ENCODE measurements around the gene PER3.
A peak's percentile ranks its signal among the peaks of the same experiment; 100 is the strongest.

PER3 gene

DNA sequence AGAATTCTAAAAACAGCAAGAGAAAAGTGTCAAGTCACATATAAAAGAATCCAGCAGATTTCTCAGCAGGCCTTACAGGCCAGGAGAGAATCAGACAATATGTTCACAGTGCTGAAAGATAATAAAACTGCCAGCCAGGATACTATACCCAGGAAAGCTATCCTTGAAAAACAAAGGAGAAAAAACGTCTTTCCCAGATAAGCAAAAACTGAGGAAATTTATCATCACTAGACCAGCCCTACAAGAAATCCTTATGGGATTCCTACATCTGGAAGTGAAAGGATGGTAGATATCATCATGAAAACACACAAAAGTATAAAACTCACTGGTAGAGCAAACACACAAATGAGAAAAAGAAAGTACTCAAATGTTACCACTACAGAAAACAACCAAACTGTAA is 93.9 kb downstream of the PER3 start:
- no peak for DNase-seq

DNA sequence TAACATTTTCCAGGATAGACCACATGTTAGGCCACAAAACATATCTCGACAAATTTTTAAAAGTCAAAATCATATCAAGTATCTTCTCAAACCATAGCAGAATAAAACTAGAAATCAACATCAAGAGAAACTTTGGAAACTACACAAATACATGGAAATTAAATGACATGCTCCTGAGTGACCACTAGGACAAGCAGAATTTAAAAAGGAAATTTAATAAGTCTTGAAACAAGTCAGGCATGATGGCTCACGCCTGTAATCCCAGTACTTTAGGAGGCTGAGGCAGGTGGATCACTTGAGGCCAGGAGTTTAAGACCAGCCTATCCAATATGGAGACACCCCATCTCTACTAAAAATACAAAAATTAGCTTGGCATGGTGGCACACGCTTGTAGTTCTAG is 95.1 kb downstream of the PER3 start:
- DNase-seq = no peak

- DNase-seq = no peak
These were observed 100.7 kb downstream of the PER3 start for GRCh38 chr1:7884757-7885156.

DNA sequence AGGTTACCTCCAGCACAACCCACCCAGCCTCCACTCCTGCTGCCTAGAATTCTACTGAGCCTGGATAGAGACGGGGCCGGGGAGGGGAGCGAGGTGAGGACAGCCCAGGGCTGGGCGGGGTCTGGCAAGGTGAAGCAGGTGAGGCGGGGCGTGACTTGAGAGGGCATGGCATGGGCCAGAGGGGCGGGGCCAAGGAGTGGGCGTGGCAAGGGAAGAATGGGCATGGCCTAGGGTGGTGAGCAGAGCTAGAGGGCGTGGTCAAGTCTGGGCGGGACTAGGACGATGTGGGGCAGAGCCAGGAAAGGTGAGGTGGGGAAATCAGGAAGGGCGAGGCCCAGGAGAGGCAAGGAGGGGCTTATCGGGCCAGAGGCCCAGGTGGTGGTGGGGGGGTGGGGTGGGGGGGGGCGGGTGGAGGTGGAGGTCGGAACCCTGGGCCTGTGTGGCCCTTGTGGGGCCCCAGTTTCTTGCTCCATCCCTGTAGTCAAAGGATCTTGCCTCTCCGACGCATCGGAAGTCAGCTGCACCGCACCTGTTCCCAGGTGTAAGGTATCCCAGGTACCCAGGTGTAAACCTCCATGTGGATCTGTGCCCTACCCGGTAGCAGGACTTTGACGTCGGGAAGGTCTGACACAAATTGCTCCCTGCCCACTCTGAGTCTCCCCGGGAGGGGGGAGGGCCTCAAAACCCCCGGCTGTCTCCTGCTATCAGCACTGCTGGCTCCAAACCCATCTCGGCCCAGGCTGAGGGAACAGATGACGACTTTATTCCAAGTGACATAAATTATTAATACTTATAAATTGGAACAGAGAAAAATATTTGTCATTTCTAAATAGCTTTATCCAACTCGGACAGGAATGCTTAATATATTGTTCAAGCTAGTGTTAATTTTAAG is 101.7 kb downstream of the PER3 start:
- peak; percentile 11 for DNase-seq

- no peak for DNase-seq
These were observed 102.3 kb downstream of the PER3 start for GRCh38 chr1:7886405-7886745.

DNA sequence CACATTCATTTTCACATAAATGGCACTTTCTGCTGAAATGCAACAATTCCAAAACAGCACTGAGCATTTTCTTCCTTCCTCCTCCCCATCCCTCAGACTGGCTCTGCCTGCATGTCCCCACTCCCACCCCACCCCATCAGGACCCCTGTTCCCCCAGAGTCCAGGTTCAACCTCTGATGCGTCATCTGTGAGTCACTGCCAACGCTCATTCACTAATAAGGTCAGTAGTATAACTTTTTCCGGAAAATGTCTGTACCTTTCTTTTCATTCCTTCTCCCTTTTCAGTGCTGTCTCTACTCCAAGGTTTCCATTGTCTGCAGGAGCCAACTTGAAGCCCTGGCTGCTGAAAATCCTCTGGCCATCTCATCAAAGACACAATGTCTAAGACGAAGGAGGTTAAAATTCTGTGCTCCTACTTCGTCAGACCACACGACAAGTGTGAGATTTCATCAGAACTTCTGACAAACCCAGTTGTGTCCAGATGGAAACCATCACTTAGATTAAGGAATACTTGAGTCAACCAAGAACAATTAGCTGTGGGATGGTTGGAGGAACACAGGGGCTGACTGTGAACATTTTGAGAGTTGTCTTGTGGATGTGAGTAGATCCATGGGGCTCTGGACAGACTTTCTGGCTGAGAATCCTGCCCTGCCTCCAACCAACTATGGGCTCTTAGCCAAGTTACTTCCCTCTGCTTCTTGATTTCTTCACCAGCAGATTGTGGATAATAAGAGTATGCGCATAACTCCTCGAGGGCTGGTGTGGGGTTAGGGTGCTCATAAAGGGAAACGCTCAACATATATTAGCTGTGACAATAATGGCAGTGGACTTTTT is 104.4 kb downstream of the PER3 start:
- DNase-seq = no peak

- DNase-seq = no peak
These were observed 106.8 kb downstream of the PER3 start for GRCh38 chr1:7890853-7891252.

GRCh38 chr1:7891804-7892203 is 107.7 kb downstream of the PER3 start:
- DNase-seq = no peak

- peak; percentile 75 for DNase-seq
These were observed 109.6 kb downstream of the PER3 start for GRCh38 chr1:7893529-7894180.
